Measurements from ENCODE around the gene GRK5. TPM values are rescaled to one million over a fixed set of nuclear protein-coding genes. Genes with fewer than 3 reads are reported as not detected.

The GRK5 gene
- total RNA-seq, 1 donor from 2014 or later = 21.3 TPM

- H3K27ac Mint-ChIP-seq = no peak overlapping the region
- intact Hi-C loops (cut with micrococcal nuclease) = no loop called here
- peaks cover 8% of the 10 kb centered on the region for H3K9me3 Mint-ChIP-seq
- no peak overlapping the region for H3K4me3 Mint-ChIP-seq
- H3K27me3 Mint-ChIP-seq = no peaks in the 10 kb centered on the region
- ATAC-seq (ENCODE audit: low read depth) (no peak), DNase-seq (no peak)
- CTCF ChIA-PET = no interaction called here
- H3K4me1 Mint-ChIP-seq = peaks cover 7% of the 10 kb centered on the region
- no peak for TF ChIP-seq CTCF (IDR thresholded peaks at IDR 0.05)
- peaks cover 57% of the 10 kb centered on the region for H3K36me3 Mint-ChIP-seq (ENCODE audit: low read depth)
- POLR2A ChIA-PET = no interaction called here
Measured at GRCh38 chr10:119351189-119351588, 143.8 kb downstream of the GRK5 start.

GRCh38 chr10:119352042-119352441, 144.7 kb downstream of the GRK5 start:
- no peak overlapping the region for H3K4me3 Mint-ChIP-seq
- peaks cover 13% of the 10 kb centered on the region for H3K4me1 Mint-ChIP-seq
- intact Hi-C loops (cut with micrococcal nuclease) = no loop called here
- ChIA-PET CTCF (interaction anchor here (1.2 kb wide), 1 partner anchor 146 kb away, joined by 3 read pairs; no protein-coding TSS in a partner anchor), POLR2A (no interaction called here)
- no peak overlapping the region for H3K27ac Mint-ChIP-seq
- TF ChIP-seq CTCF (IDR thresholded peaks at IDR 0.05) = no peak
- peaks cover 12% of the 10 kb centered on the region for H3K9me3 Mint-ChIP-seq
- DNase-seq (no peak), ATAC-seq (ENCODE audit: low read depth) (no peak)
- peaks cover 61% of the 10 kb centered on the region for H3K36me3 Mint-ChIP-seq (ENCODE audit: low read depth)
- no peaks in the 10 kb centered on the region for H3K27me3 Mint-ChIP-seq

- no peak overlapping the region for H3K27ac Mint-ChIP-seq
- no peak for TF ChIP-seq CTCF (IDR thresholded peaks at IDR 0.05)
- H3K27me3 Mint-ChIP-seq = no peaks in the 10 kb centered on the region
- H3K36me3 Mint-ChIP-seq (ENCODE audit: low read depth) = peaks cover 56% of the 10 kb centered on the region
- peaks cover 12% of the 10 kb centered on the region for H3K9me3 Mint-ChIP-seq
- H3K4me3 Mint-ChIP-seq = no peak overlapping the region
- intact Hi-C loops (cut with micrococcal nuclease) = no loop called here
- no peak for DNase-seq
- ChIA-PET POLR2A (no interaction called here), CTCF (interaction anchor here (1.2 kb wide), 1 partner anchor 146 kb away, joined by 3 read pairs; no protein-coding TSS in a partner anchor)
- H3K4me1 Mint-ChIP-seq = peaks cover 21% of the 10 kb centered on the region
- ATAC-seq (ENCODE audit: low read depth) = no peak
Measured at GRCh38 chr10:119352807-119353206, 145.4 kb downstream of the GRK5 start.

- no peak for ATAC-seq (ENCODE audit: low read depth)
- H3K9me3 Mint-ChIP-seq = peaks cover 12% of the 10 kb centered on the region
- DNase-seq = no peak
- ChIA-PET CTCF (no interaction called here), POLR2A (no interaction called here)
- H3K27me3 Mint-ChIP-seq = no peaks in the 10 kb centered on the region
- intact Hi-C loops (cut with micrococcal nuclease) = no loop called here
- no peak for TF ChIP-seq CTCF (IDR thresholded peaks at IDR 0.05)
- H3K27ac Mint-ChIP-seq = no peak overlapping the region
- H3K4me1 Mint-ChIP-seq = peaks cover 26% of the 10 kb centered on the region
- H3K4me3 Mint-ChIP-seq = no peak overlapping the region
- peaks cover 52% of the 10 kb centered on the region for H3K36me3 Mint-ChIP-seq (ENCODE audit: low read depth)
Measured at GRCh38 chr10:119353421-119353820, 146.1 kb downstream of the GRK5 start.

- Mint-ChIP-seq H3K4me3 (no peak overlapping the region), H3K4me1 (peaks cover 42% of the 10 kb centered on the region), H3K9me3 (peaks cover 12% of the 10 kb centered on the region), H3K27ac (no peak overlapping the region), H3K27me3 (no peaks in the 10 kb centered on the region), H3K36me3 (ENCODE audit: low read depth) (peaks cover 38% of the 10 kb centered on the region)
- DNase-seq (no peak), ATAC-seq (ENCODE audit: low read depth) (no peak)
- CTCF ChIA-PET = interaction anchor here (1.0 to 1.8 kb wide), 2 partner anchors 9 to 149 kb away, joined by 3 to 5 read pairs; no protein-coding TSS in a partner anchor
- POLR2A ChIA-PET = no interaction called here
- intact Hi-C loops (cut with micrococcal nuclease) = no loop called here
- no peak for TF ChIP-seq CTCF (IDR thresholded peaks at IDR 0.05)
Measured at GRCh38 chr10:119355930-119356329, 148.6 kb downstream of the GRK5 start.

All from activated B cell treated with CpG ODN at 0.5 μM for 24 hours (primary cell).